Measurements from ENCODE around the gene ZMYM2.

GRCh38 chr13:20053891-20054290 is 95.4 kb downstream of the ZMYM2 start:
- TF ChIP-seq EZH2 (IDR thresholded peaks at IDR 0.05) (no peak), CTCF (IDR thresholded peaks at IDR 0.05) (no peak), EZH2phosphoT487 (IDR thresholded peaks at IDR 0.05) (no peak)
